HL-60/S4 treated with retinoic acid at 250 ng/mL for 4 days and 3 days (cell line): ENCODE data around the gene NFIC.

Source experiments
- in situ Hi-C: fragments of 300-500 bp; cut with MboI; formaldehyde crosslinking; loops from 2 replicates; pipeline ENCODE4 v1.7.0; 2022; ENCODE audit warnings: low sequenced_read_pairs

Gene NFIC

GRCh38 chr19:3518659-3519058 lies 152.3 kb downstream of the NFIC start:
- in situ Hi-C loops = no loop called here
